SU-DHL-6 (cell line): ENCODE measurements around the gene LARP4B.

Experiments used
- H2AFZ ChIP-seq: fragments of 200-600 bp; sonication (generic); 2 replicates; pipeline ENCODE4 v1.6.1; 2014; ENCODE audit warnings: low read depth, mild to moderate bottlenecking, moderate library complexity, mixed read lengths, antibody characterized with exemption, low read length; ENCODE audit not compliant: severe bottlenecking
- H3F3A ChIP-seq: fragments of 200-600 bp; shearing (Covaris generic); 2 replicates; pipeline ENCODE4 v1.6.0; 2016; ENCODE audit warnings: antibody characterized with exemption, mild to moderate bottlenecking; ENCODE audit not compliant: insufficient read depth
- H3K27ac ChIP-seq: fragments of 200-600 bp; sonication (generic); 2 replicates; pipeline ENCODE4 v1.5.1; 2016; ENCODE audit warnings: low read depth, mild to moderate bottlenecking, low read length, moderate library complexity, mixed read lengths
- H3K27me3 ChIP-seq: fragments of 200-600 bp; sonication (generic), shearing (Covaris generic); 2 replicates; pipeline ENCODE4 v1.6.0; 2014; ENCODE audit warnings: mild to moderate bottlenecking, low read length
- H3K36me3 ChIP-seq: fragments of 200-600 bp; sonication (generic); 2 replicates; pipeline ENCODE4 v1.6.1; 2014; ENCODE audit warnings: mild to moderate bottlenecking, low read length, mixed read lengths
- H3K4me2 ChIP-seq: fragments of 300-600, 200-600 bp; shearing (Covaris generic), sonication (generic); 2 replicates; pipeline ENCODE4 v1.6.0; 2014; ENCODE audit warnings: low read length, low read depth, mild to moderate bottlenecking; ENCODE audit not compliant: poor library complexity, severe bottlenecking
- H3K4me3 ChIP-seq: fragments of 200-600 bp; sonication (generic); 2 replicates; pipeline ENCODE4 v1.5.1; 2014; ENCODE audit warnings: antibody characterized with exemption, low read length, mild to moderate bottlenecking, mixed read lengths; ENCODE audit not compliant: insufficient read depth, poor library complexity, severe bottlenecking
- H3K79me2 ChIP-seq: fragments of 200-600 bp; sonication (generic); 2 replicates; pipeline ENCODE4 v1.6.1; 2014; ENCODE audit warnings: mild to moderate bottlenecking, low read length, moderate library complexity; ENCODE audit not compliant: insufficient read depth
- H3K9ac ChIP-seq: fragments of 200-600 bp; sonication (generic); 2 replicates; pipeline ENCODE4 v1.7.0; 2014; ENCODE audit warnings: mild to moderate bottlenecking, low read length
- H3K9me2 ChIP-seq: fragments of 200-600 bp; sonication (generic); replicated peaks from 2 replicates; pipeline ENCODE4 v1.6.1; 2014; ENCODE audit warnings: low read length; ENCODE audit not compliant: insufficient read depth
- H3K9me3 ChIP-seq: fragments of 200-600 bp; sonication (generic); 2 replicates; pipeline ENCODE4 v1.6.1; 2014; ENCODE audit warnings: low read length, mixed read lengths; ENCODE audit not compliant: insufficient read depth
- H4K20me1 ChIP-seq: fragments of 200-600 bp; sonication (generic); 2 replicates; pipeline ENCODE4 v1.6.1; 2014; ENCODE audit warnings: low read depth, mild to moderate bottlenecking, antibody characterized with exemption, low read length, moderate library complexity, mixed read lengths
- CTCF ChIP-seq: fragments of 200-600 bp; sonication (generic); IDR thresholded peaks from one replicate; pipeline ENCODE4 v1.5.1; 2017; ENCODE audit warnings: antibody characterized with exemption, mild to moderate bottlenecking, low read length, moderate library complexity; ENCODE audit not compliant: insufficient read depth, poor library complexity, severe bottlenecking
- EZH2phosphoT487 ChIP-seq: fragments of 200-600 bp; sonication (generic), shearing (Covaris generic); conservative IDR thresholded peaks from 2 replicates; pipeline ENCODE4 v1.6.1; 2018; ENCODE audit warnings: mild to moderate bottlenecking, antibody characterized with exemption, low read length, moderate library complexity, mixed read lengths

Gene LARP4B

GRCh38 chr10:865257-865656, 66.2 kb downstream of the LARP4B start:
- H3K4me3 ChIP-seq: no peak overlapping the region
- H4K20me1 ChIP-seq: peaks cover 9% of the 10 kb centered on the region; the same call in 1 of the 2 replicates
- H3K27ac ChIP-seq: no peak overlapping the region
- peaks cover 15% of the 10 kb centered on the region for H3K36me3 ChIP-seq
- TF ChIP-seq EZH2phosphoT487 (no peak), CTCF (no peak)
- no peaks in the 10 kb centered on the region for H3K9me2 ChIP-seq
- no peaks in the 10 kb centered on the region for H3F3A ChIP-seq
- no peak overlapping the region for H2AFZ ChIP-seq
- H3K4me2 ChIP-seq: no peak overlapping the region
- H3K9me3 ChIP-seq: no peaks in the 10 kb centered on the region
- H3K9ac ChIP-seq: no peak overlapping the region
- peaks cover 36% of the 10 kb centered on the region for H3K79me2 ChIP-seq
- no peaks in the 10 kb centered on the region for H3K27me3 ChIP-seq

GRCh38 chr10:860519-860918, 71.0 kb downstream of the LARP4B start:
- TF ChIP-seq EZH2phosphoT487 (no peak), CTCF (no peak)
- Histone ChIP-seq H3K27ac (no peak overlapping the region), H3K36me3 (peaks cover 26% of the 10 kb centered on the region), H3K27me3 (no peaks in the 10 kb centered on the region), H2AFZ (no peak overlapping the region), H3K4me3 (no peak overlapping the region), H3K9me2 (no peaks in the 10 kb centered on the region), H3F3A (no peaks in the 10 kb centered on the region), H3K79me2 (peaks cover 36% of the 10 kb centered on the region), H3K9me3 (no peaks in the 10 kb centered on the region), H3K9ac (no peak overlapping the region), H3K4me2 (no peak overlapping the region), H4K20me1 (no peaks in the 10 kb centered on the region)

GRCh38 chr10:856416-857157, 74.9 kb downstream of the LARP4B start:
- Histone ChIP-seq H3K27ac (no peak overlapping the region), H3K4me2 (no peak overlapping the region), H3K9me2 (no peaks in the 10 kb centered on the region), H4K20me1 (peaks cover 7% of the 10 kb centered on the region; the same call in 1 of the 2 replicates), H3K4me3 (no peak overlapping the region), H3K9me3 (no peaks in the 10 kb centered on the region), H3K79me2 (peaks cover 56% of the 10 kb centered on the region), H3K9ac (no peak overlapping the region), H2AFZ (no peak overlapping the region), H3K36me3 (peaks cover 20% of the 10 kb centered on the region), H3F3A (peaks cover 16% of the 10 kb centered on the region; the same call in 1 of the 2 replicates), H3K27me3 (no peaks in the 10 kb centered on the region)
- TF ChIP-seq CTCF: no peak
- TF ChIP-seq EZH2phosphoT487: no peak
